Panc1 (cell line): ENCODE measurements around the gene NPDC1.

ENCODE experiments used
- TF ChIP-seq, protein P1 (sequence below), 2 experiments: IDR thresholded peaks; 2 replicates each; pipeline ENCODE4 v1.6.1; 2011 to 2012; ENCODE audit warnings: low read depth in 2 of 2, control low read depth in 1 of 2, low read length in 1 of 2, mild to moderate bottlenecking in 1 of 2, moderate library complexity in 1 of 2; ENCODE audit not compliant: insufficient read depth in 1 of 2
- TF ChIP-seq, protein P2 (sequence below): fragments of 450-650 bp; IDR thresholded peaks from 2 replicates; pipeline ENCODE4 v1.5.1; 2017; ENCODE audit warnings: mild to moderate bottlenecking

DNA sequence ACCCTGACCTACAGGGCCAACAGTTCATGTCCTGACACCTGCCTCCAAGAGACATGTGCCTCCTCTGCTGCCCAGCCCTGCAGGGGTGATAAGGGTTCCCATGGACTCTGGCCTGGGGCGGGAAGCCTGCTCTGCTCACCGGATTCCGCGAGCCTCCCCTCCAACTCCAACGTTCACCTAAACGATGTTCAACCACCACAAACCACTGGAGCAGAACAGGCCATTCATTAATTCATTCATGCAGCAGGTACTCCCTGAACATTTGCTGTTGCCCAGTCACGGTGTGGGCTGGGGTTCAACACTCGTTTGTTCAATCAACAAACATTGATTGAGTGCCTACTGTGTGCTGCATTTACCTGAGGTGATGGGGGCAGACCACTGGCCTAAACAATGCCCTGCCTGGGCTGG, 28.0 kb upstream of the NPDC1 start:
- TF ChIP-seq, protein P1, sequence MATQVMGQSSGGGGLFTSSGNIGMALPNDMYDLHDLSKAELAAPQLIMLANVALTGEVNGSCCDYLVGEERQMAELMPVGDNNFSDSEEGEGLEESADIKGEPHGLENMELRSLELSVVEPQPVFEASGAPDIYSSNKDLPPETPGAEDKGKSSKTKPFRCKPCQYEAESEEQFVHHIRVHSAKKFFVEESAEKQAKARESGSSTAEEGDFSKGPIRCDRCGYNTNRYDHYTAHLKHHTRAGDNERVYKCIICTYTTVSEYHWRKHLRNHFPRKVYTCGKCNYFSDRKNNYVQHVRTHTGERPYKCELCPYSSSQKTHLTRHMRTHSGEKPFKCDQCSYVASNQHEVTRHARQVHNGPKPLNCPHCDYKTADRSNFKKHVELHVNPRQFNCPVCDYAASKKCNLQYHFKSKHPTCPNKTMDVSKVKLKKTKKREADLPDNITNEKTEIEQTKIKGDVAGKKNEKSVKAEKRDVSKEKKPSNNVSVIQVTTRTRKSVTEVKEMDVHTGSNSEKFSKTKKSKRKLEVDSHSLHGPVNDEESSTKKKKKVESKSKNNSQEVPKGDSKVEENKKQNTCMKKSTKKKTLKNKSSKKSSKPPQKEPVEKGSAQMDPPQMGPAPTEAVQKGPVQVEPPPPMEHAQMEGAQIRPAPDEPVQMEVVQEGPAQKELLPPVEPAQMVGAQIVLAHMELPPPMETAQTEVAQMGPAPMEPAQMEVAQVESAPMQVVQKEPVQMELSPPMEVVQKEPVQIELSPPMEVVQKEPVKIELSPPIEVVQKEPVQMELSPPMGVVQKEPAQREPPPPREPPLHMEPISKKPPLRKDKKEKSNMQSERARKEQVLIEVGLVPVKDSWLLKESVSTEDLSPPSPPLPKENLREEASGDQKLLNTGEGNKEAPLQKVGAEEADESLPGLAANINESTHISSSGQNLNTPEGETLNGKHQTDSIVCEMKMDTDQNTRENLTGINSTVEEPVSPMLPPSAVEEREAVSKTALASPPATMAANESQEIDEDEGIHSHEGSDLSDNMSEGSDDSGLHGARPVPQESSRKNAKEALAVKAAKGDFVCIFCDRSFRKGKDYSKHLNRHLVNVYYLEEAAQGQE (IDR thresholded peaks at IDR 0.05; ENCODE audit: insufficient read depth in 1 of 2, low read depth in 2 of 2, low read length in 1 of 2): no peak
- TF ChIP-seq, protein P2, sequence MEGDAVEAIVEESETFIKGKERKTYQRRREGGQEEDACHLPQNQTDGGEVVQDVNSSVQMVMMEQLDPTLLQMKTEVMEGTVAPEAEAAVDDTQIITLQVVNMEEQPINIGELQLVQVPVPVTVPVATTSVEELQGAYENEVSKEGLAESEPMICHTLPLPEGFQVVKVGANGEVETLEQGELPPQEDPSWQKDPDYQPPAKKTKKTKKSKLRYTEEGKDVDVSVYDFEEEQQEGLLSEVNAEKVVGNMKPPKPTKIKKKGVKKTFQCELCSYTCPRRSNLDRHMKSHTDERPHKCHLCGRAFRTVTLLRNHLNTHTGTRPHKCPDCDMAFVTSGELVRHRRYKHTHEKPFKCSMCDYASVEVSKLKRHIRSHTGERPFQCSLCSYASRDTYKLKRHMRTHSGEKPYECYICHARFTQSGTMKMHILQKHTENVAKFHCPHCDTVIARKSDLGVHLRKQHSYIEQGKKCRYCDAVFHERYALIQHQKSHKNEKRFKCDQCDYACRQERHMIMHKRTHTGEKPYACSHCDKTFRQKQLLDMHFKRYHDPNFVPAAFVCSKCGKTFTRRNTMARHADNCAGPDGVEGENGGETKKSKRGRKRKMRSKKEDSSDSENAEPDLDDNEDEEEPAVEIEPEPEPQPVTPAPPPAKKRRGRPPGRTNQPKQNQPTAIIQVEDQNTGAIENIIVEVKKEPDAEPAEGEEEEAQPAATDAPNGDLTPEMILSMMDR: no peak
